ENCODE measurements around the gene RELT.

- TF ChIP-seq EP300 (IDR thresholded peaks at IDR 0.05) (no peak), CTCF (IDR thresholded peaks at IDR 0.05) (no peak), POLR2AphosphoS5 (IDR thresholded peaks at IDR 0.05) (no peak), POLR2A (IDR thresholded peaks at IDR 0.05) (no peak)
Measured at GRCh38 chr11:73355109-73355508, 21.1 kb upstream of the RELT start.
